HG03558 (cell line): ENCODE data around the gene SIPA1.

Experiments used
- ATAC-seq: cut with Tn5 transposase; IDR thresholded peaks from one replicate; pipeline ENCODE4 v1.9.1; 2021; ENCODE audit warnings: moderate number of reproducible peaks; ENCODE audit not compliant: unreplicated experiment; ENCODE audit errors: extremely low read depth

Gene SIPA1

GRCh38 chr11:65607614-65608426 is 30.1 kb upstream of the SIPA1 start:
- ATAC-seq, result no peak

DNA sequence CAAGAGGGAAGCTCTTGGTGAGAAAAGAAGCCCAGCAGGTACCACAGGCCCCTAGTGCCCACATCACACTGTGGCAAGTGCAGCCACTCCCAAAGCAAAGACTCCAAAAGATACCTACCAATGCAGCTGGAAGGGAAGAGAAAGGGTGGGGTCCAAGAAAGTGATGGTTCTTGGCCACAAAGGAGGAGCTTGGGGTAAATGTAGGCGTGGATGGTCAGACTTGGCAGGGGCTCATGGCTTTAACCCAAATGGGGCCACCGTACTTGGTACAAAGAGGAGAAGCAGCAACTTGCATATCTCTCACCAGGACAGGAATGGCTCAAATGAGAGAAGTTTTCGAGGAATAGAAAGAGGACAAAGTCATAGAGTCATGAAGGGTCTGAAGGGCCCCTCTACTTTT is 28.7 kb upstream of the SIPA1 start:
- no peak for ATAC-seq

GRCh38 chr11:65609665-65610064 is 28.2 kb upstream of the SIPA1 start:
- ATAC-seq, result no peak

- no peak for ATAC-seq
These were observed 27.5 kb upstream of the SIPA1 start for GRCh38 chr11:65610404-65610803.

DNA sequence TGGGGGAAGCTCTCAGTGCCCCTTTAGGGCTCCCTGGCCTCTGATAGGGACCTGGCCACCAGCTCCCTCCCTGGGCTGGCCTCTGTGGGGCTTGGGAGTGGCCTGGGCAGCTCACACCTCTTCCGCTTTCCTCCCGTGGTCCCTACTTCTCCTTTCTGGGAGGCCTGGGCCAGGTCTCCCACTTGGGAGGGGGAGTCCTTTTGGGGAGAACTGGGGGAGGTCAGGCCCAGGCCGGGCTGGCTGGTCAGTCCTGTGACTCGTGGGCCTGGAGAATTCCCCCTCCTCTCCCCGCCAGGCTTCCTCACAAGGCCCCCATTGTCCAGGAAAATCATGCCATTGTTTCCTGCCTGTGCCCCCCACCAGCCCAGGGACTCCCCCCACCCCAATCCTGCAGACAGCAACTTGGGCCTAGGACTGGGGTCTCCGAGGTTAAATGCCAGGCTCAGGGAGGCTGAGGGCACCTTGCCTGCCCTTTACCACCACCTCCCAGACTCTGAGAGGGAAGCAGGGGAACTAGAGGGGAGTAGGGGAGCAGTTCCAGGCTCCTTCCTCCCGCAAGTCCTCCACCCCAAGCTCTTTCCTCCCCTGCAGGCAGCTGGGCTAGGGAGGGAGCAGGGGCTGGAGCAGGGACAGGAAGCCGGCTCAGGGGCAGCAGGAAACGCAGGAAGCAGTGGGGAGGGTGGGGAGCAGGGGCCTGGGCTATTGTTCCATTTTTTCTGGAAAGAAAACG is 26.7 kb upstream of the SIPA1 start:
- ATAC-seq, result no peak

- ATAC-seq, result no peak
These were observed 25.9 kb upstream of the SIPA1 start for GRCh38 chr11:65611758-65612603.

- ATAC-seq, result no peak
These were observed 25.2 kb upstream of the SIPA1 start for GRCh38 chr11:65612691-65613090.

DNA sequence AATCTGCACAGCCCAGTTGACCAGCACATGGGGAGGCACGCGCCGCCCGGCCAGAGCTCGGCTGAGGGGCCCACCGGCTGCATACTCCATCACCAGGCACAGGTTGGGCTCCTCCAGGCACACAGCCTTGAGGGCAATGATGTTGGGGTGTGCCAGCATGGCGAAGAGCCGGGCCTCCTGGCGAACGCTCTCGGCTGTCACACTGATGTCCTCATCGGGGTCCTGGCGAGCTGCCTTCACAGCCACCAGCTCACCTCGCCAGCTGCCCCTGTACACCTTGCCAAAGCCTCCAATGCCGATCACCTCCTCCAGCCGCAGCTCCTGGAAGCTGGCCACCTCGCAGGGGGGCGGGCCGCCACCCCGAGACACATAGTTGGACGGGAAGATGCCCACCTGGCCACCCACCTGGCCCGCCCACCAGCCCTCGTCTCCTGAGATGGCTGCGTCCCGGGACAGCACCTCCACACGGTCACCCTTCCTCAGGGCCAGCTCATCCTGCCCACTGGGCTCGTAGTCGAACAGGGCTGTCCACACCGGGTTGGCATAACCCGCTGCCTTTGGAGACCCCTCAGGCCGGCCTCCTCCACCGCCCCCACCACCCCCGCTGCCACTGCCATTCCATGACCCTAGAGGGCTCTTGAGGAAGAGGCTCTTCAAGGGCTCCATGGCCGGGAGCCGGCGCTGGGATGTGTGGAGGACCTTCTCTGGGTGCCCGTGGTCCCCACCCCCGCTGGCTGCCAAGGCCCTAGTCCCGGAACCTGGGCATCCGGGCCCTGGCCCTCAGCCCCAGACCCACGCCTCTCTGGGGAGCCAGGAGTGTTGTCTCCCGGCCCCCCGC is 24.6 kb upstream of the SIPA1 start:
- ATAC-seq, result no peak

DNA sequence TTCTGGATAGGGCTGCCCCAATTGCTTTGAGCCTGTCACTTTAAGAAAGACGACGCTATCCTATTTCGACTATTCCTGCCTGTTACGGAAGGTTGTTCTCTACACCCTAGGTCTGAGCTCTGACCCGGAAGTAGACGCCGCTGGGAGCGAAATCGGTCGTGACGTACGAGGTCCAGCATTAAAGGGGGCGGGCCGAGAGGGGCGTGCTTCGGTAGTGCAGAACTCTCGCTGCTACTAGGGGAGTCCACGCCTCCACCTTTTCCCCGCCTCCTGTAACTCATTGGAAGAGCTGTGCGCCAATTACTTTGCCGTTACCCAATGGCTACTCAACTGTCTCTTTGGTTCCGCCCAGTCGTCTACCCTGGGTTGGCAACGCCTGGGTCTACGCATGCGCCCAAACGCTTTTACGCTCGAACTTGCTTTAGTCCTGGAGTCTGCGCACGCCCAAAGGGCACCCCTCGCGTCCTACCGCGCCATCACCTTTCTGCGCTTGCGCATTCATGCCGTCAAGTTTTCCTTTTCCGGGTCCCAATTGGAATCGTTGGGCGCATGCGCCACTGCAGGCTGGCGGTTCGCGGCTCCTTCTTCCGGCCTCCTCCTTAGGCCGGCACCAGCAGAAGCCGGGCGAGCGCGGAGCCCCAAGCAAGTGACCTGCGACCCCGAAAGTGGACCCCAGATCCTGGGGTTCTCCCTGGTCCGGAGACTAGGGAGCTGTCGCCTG is 22.5 kb upstream of the SIPA1 start, which contains the start of gene PCNX3:
TSS of gene PCNX3 (plus strand) at position 548 of the 721 bp plus-strand sequence. CDS start 536 bp downstream, outside the sequence.
- ATAC-seq, result peak; percentile 63

DNA sequence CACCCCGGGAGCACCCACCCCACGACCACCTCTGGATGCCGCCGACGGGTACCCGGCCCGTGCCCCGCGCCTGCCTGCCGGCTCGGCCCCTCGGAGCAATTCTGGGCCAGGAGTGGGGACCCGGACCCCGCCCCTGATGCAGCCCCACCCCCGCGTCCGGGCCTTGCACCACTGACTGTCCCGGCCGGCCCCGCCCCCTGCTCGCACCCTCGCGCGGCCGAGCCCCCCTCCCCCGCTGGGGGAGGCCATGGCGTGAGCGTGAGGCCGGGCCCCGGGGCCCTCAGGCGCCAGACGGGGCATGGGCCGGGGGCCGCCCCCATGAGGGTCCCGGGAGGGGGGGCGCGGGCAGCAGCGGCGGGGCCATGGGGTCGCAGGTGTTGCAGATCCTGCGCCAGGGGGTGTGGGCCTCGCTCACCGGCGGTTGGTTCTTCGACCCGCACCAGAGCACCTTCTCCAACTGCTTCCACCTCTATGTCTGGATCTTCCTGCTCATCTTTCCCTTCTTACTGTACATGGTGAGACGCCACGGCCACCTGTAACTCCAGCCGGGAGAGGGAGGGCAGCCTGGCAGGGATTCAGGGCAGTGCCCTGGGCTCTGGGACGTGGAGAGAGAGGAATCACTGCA is 21.8 kb upstream of the SIPA1 start:
- ATAC-seq, result no peak

DNA sequence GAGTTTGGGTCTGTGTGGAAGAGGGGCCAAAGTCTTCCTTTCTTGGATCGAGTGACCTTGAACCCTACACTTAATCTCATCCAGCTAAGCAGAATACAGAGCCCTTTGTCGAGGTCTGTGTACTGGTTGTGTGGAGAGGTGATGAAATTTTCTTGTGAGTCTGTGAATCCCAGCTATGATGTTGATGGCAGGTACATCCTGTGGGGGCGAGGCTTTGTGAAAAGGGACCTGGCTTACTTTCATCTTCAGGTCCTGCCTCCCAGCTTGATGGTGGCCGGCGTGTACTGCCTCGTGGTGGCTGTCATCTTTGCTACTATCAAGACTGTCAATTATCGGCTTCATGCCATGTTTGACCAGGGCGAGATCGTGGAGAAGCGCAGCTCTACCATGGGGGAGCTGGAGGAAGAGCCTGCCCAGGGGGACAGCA is 21.3 kb upstream of the SIPA1 start:
- ATAC-seq, result no peak

DNA sequence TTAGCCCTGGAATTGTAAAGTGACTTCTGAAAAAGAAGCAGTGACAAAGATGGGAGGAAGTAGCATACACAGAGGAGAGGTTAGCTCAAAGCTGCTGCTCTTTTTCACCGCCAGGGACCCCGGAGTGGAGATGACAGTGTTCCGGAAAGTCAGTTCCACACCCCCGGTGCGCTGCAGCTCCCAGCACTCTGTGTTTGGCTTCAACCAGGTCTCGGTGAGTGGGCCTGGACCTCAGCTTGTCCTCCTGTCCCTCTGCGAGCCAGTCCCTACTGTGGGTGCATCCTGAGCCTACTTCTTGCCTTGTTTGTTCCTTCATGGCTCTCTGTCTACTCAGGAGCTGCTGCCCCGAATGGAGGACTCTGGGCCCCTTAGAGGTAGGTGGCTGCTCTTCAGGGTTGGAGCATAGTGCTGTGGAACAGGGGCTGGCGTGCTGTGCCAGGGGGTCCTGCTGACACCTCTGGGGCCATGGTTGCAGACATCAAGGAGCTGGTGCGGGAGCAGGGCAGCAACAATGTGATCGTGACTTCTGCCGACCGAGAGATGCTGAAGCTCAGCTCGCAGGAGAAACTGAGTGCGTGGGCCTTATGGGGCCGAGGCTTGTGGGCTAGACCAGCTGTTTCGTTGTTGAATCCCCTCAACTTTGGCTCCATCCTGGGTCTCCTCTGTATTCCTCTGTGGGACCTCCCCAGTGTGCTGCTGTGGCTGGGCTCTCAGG is 20.6 kb upstream of the SIPA1 start:
- no peak for ATAC-seq

DNA sequence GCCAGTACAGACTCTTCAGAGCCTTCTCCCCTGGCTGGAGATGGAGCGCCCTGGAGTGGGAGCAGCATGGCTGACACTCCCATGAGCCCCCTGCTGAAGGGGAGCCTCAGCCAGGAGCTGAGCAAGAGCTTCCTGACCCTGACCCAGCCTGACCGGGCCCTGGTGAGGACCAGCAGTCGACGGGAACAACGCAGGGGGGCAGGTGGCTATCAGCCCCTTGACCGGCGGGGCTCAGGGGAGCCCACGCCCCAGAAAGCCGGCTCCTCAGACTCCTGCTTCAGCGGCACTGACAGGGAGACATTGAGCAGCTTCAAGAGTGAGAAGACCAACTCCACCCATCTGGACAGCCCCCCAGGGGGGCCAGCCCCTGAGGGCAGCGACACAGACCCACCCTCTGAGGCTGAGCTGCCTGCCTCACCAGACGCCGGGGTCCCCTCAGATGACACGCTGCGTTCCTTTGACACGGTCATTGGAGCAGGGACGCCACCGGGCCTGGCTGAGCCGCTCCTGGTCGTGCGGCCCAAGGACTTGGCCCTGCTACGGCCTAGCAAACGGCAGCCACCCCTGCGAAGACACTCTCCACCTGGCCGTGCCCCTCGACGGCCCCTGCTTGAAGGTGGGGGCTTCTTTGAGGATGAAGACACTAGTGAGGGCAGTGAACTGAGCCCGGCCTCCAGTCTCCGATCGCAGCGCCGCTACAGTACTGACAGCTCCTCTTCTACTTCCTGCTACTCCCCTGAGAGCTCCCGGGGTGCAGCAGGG is 19.7 kb upstream of the SIPA1 start:
- no peak for ATAC-seq

GRCh38 chr11:65618763-65619162 is 19.1 kb upstream of the SIPA1 start:
- ATAC-seq, result no peak

- no peak for ATAC-seq
These were observed 18.5 kb upstream of the SIPA1 start for GRCh38 chr11:65619281-65619928.

- ATAC-seq, result no peak
These were observed 17.2 kb upstream of the SIPA1 start for GRCh38 chr11:65620666-65621065.

- no peak for ATAC-seq
These were observed 16.4 kb upstream of the SIPA1 start for GRCh38 chr11:65621460-65621859.
